Measurements from ENCODE around the gene RAB5B.

The RAB5B gene

GRCh38 chr12:56021889-56022497 lies 48.1 kb downstream of the RAB5B start:
- no peaks in the 10 kb centered on the region for H3K79me2 ChIP-seq (ENCODE audit: insufficient read depth, low read length)
- TF ChIP-seq CTCF (IDR thresholded peaks at IDR 0.05; ENCODE audit: insufficient read depth, low read length, poor library complexity, severe bottlenecking) = no peak
- no peak for TF ChIP-seq EZH2phosphoT487 (conservative IDR thresholded peaks at IDR 0.05; ENCODE audit: low read length)
- H3K4me3 ChIP-seq (ENCODE audit: insufficient read depth, low read length, poor library complexity, severe bottlenecking) = no peak overlapping the region
- H3K4me2 ChIP-seq (ENCODE audit: low read depth, low read length, poor library complexity, severe bottlenecking) = no peak overlapping the region
- H3K27ac ChIP-seq (ENCODE audit: low read depth, low read length) = no peak overlapping the region
- no peak overlapping the region for H2AFZ ChIP-seq (ENCODE audit: low read depth, low read length, severe bottlenecking)
- no peak overlapping the region for H3K9ac ChIP-seq (ENCODE audit: low read length)
- no peaks in the 10 kb centered on the region for H4K20me1 ChIP-seq (ENCODE audit: low read depth, low read length)
- H3K9me2 ChIP-seq (replicated peaks; ENCODE audit: insufficient read depth, low read length) = no peaks in the 10 kb centered on the region
- H3K36me3 ChIP-seq (ENCODE audit: low read length) = no peaks in the 10 kb centered on the region
- H3F3A ChIP-seq (ENCODE audit: insufficient read depth) = no peaks in the 10 kb centered on the region
- no peaks in the 10 kb centered on the region for H3K27me3 ChIP-seq (ENCODE audit: low read length)
- no peaks in the 10 kb centered on the region for H3K9me3 ChIP-seq (ENCODE audit: insufficient read depth, low read length)

- H3K36me3 ChIP-seq (ENCODE audit: low read length) = no peaks in the 10 kb centered on the region
- H2AFZ ChIP-seq (ENCODE audit: low read depth, low read length, severe bottlenecking) = no peak overlapping the region
- no peaks in the 10 kb centered on the region for H3K9me2 ChIP-seq (replicated peaks; ENCODE audit: insufficient read depth, low read length)
- TF ChIP-seq EZH2phosphoT487 (conservative IDR thresholded peaks at IDR 0.05; ENCODE audit: low read length) = no peak
- no peaks in the 10 kb centered on the region for H3K27me3 ChIP-seq (ENCODE audit: low read length)
- no peaks in the 10 kb centered on the region for H3K79me2 ChIP-seq (ENCODE audit: insufficient read depth, low read length)
- H3K27ac ChIP-seq (ENCODE audit: low read depth, low read length) = no peak overlapping the region
- H4K20me1 ChIP-seq (ENCODE audit: low read depth, low read length) = no peaks in the 10 kb centered on the region
- no peaks in the 10 kb centered on the region for H3K9me3 ChIP-seq (ENCODE audit: insufficient read depth, low read length)
- no peak overlapping the region for H3K9ac ChIP-seq (ENCODE audit: low read length)
- no peak overlapping the region for H3K4me2 ChIP-seq (ENCODE audit: low read depth, low read length, poor library complexity, severe bottlenecking)
- H3K4me3 ChIP-seq (ENCODE audit: insufficient read depth, low read length, poor library complexity, severe bottlenecking) = no peak overlapping the region
- 0 out of 2 replicates have a peak, but pooled peaks cover 4% of the 10 kb centered on the region for H3F3A ChIP-seq (ENCODE audit: insufficient read depth)
These were observed 54.8 kb downstream of the RAB5B start for GRCh38 chr12:56028511-56029165.

GRCh38 chr12:56029166-56029519 lies 55.3 kb downstream of the RAB5B start:
- TF ChIP-seq EZH2phosphoT487 (conservative IDR thresholded peaks at IDR 0.05; ENCODE audit: low read length) = no peak
- no peak for TF ChIP-seq CTCF (IDR thresholded peaks at IDR 0.05; ENCODE audit: insufficient read depth, low read length, poor library complexity, severe bottlenecking)
- Histone ChIP-seq H3K79me2 (ENCODE audit: insufficient read depth, low read length) (no peaks in the 10 kb centered on the region), H3K9me2 (replicated peaks; ENCODE audit: insufficient read depth, low read length) (no peaks in the 10 kb centered on the region), H3K4me3 (ENCODE audit: insufficient read depth, low read length, poor library complexity, severe bottlenecking) (no peak overlapping the region), H3K9ac (ENCODE audit: low read length) (no peak overlapping the region), H3K36me3 (ENCODE audit: low read length) (no peaks in the 10 kb centered on the region), H3F3A (ENCODE audit: insufficient read depth) (0 out of 2 replicates have a peak, but pooled peaks cover 4% of the 10 kb centered on the region), H3K27ac (ENCODE audit: low read depth, low read length) (no peak overlapping the region), H3K27me3 (ENCODE audit: low read length) (no peaks in the 10 kb centered on the region), H4K20me1 (ENCODE audit: low read depth, low read length) (no peaks in the 10 kb centered on the region), H3K9me3 (ENCODE audit: insufficient read depth, low read length) (no peaks in the 10 kb centered on the region), H2AFZ (ENCODE audit: low read depth, low read length, severe bottlenecking) (no peak overlapping the region), H3K4me2 (ENCODE audit: low read depth, low read length, poor library complexity, severe bottlenecking) (no peak overlapping the region)

- no peaks in the 10 kb centered on the region for H3K36me3 ChIP-seq (ENCODE audit: low read length)
- 0 out of 2 replicates have a peak, but pooled peaks cover 4% of the 10 kb centered on the region for H3F3A ChIP-seq (ENCODE audit: insufficient read depth)
- H3K9me3 ChIP-seq (ENCODE audit: insufficient read depth, low read length) = no peaks in the 10 kb centered on the region
- no peaks in the 10 kb centered on the region for H4K20me1 ChIP-seq (ENCODE audit: low read depth, low read length)
- no peak overlapping the region for H3K4me2 ChIP-seq (ENCODE audit: low read depth, low read length, poor library complexity, severe bottlenecking)
- H3K27me3 ChIP-seq (ENCODE audit: low read length) = no peaks in the 10 kb centered on the region
- H3K9me2 ChIP-seq (replicated peaks; ENCODE audit: insufficient read depth, low read length) = no peaks in the 10 kb centered on the region
- TF ChIP-seq EZH2phosphoT487 (conservative IDR thresholded peaks at IDR 0.05; ENCODE audit: low read length) (no peak), CTCF (IDR thresholded peaks at IDR 0.05; ENCODE audit: insufficient read depth, low read length, poor library complexity, severe bottlenecking) (peak; percentile 38)
- no peak overlapping the region for H2AFZ ChIP-seq (ENCODE audit: low read depth, low read length, severe bottlenecking)
- H3K79me2 ChIP-seq (ENCODE audit: insufficient read depth, low read length) = no peaks in the 10 kb centered on the region
- no peak overlapping the region for H3K4me3 ChIP-seq (ENCODE audit: insufficient read depth, low read length, poor library complexity, severe bottlenecking)
- no peak overlapping the region for H3K9ac ChIP-seq (ENCODE audit: low read length)
- H3K27ac ChIP-seq (ENCODE audit: low read depth, low read length) = no peak overlapping the region
These were observed 55.9 kb downstream of the RAB5B start for GRCh38 chr12:56029666-56030293.
